Dermis blood vessel endothelial cell (primary cell): Measurements from ENCODE around the gene KRTAP4-7. TPM values are rescaled to one million over a fixed set of nuclear protein-coding genes. Genes with fewer than 3 reads are reported as not detected.
A peak's percentile ranks its signal among the peaks of the same experiment; 100 is the strongest.
"Not testable (repeated sequence)": the region's sequence is repeated elsewhere in the genome, so short reads cannot be mapped to it uniquely, and the experiment has no call there.

ENCODE experiments used
- DNase-seq: peaks from one replicate; pipeline ENCODE4 v3.0.0; 2010
- total RNA-seq: library from RNA; depleted of rRNA; stranded (reverse); fragments of >200 nt; gene quantifications from 2 replicates; pipeline ENCODE4 v1.2.3, GENCODE V29; 2014

KRTAP4-7 gene
- total RNA-seq, 1 donor from 2014 or later: not detected

- no peak for DNase-seq
Measured at GRCh38 chr17:41111151-41111885, 27.4 kb downstream of the KRTAP4-7 start.

- no peak for DNase-seq
Measured at GRCh38 chr17:41116297-41116696, 32.3 kb downstream of the KRTAP4-7 start.

- not testable (repeated sequence) for DNase-seq
Measured at GRCh38 chr17:41117846-41118386, 34.0 kb downstream of the KRTAP4-7 start, which contains the start of gene KRTAP4-11. Gene KRTAP4-11 (minus strand): TSS chr17:41118373. CDS start chr17:41118315, 58 bp downstream.

- DNase-seq: no peak
Measured at GRCh38 chr17:41118721-41119120, 34.8 kb downstream of the KRTAP4-7 start.

GRCh38 chr17:41119696-41120690 lies 36.0 kb downstream of the KRTAP4-7 start:
- DNase-seq: peak; percentile 63

- DNase-seq: no peak
Measured at GRCh38 chr17:41121742-41122141, 37.8 kb downstream of the KRTAP4-7 start.

- DNase-seq: not testable (repeated sequence)
Measured at GRCh38 chr17:41123292-41123990, 39.5 kb downstream of the KRTAP4-7 start.

GRCh38 chr17:41123991-41124371 lies 40.0 kb downstream of the KRTAP4-7 start, which contains the start of gene KRTAP4-12:
Gene KRTAP4-12 (minus strand): TSS chr17:41124182. CDS start chr17:41124122, 60 bp downstream.
- DNase-seq: not testable (repeated sequence)

GRCh38 chr17:41125064-41125463 lies 41.1 kb downstream of the KRTAP4-7 start:
- no peak for DNase-seq

- DNase-seq: no peak
Measured at GRCh38 chr17:41126412-41126811, 42.5 kb downstream of the KRTAP4-7 start.

GRCh38 chr17:41127371-41127770 lies 43.4 kb downstream of the KRTAP4-7 start:
- DNase-seq: no peak

GRCh38 chr17:41131979-41132378 lies 48.0 kb downstream of the KRTAP4-7 start:
- no peak for DNase-seq

GRCh38 chr17:41133880-41134735 lies 50.2 kb downstream of the KRTAP4-7 start:
- no peak for DNase-seq

Other genes with a start within 250 kb of the KRTAP4-7 start
- not detected in 2 replicates for gene KRT12, start 216.9 kb upstream of the KRTAP4-7 start, total RNA-seq
- gene KRT20, start 198.9 kb upstream of the KRTAP4-7 start, total RNA-seq: not detected in 2 replicates
- 0.47 and 1.9 TPM in 2 replicates for gene KRT23, start 146.5 kb upstream of the KRTAP4-7 start, total RNA-seq
- not detected in 2 replicates for gene KRT39, start 117.2 kb upstream of the KRTAP4-7 start, total RNA-seq
- not detected in 2 replicates for gene KRT40, start 99.8 kb upstream of the KRTAP4-7 start, total RNA-seq
- not detected in 2 replicates for gene KRTAP3-3, start 90.0 kb upstream of the KRTAP4-7 start, total RNA-seq
- gene KRTAP3-2, start 84.2 kb upstream of the KRTAP4-7 start, total RNA-seq: not detected in 2 replicates
- gene KRTAP3-1, start 75.0 kb upstream of the KRTAP4-7 start, total RNA-seq: not detected in 2 replicates
- gene KRTAP1-5, start 56.9 kb upstream of the KRTAP4-7 start, total RNA-seq: not detected in 2 replicates
- not detected in 2 replicates for gene KRTAP1-4, start 54.0 kb upstream of the KRTAP4-7 start, total RNA-seq
- not detected in 2 replicates for gene KRTAP1-3, start 49.3 kb upstream of the KRTAP4-7 start, total RNA-seq
- not detected in 2 replicates for gene KRTAP1-1, start 42.7 kb upstream of the KRTAP4-7 start, total RNA-seq
- gene KRTAP2-1, start 36.8 kb upstream of the KRTAP4-7 start, total RNA-seq: not detected in 2 replicates
- not detected in 2 replicates for gene KRTAP2-2, start 28.9 kb upstream of the KRTAP4-7 start, total RNA-seq
- gene KRTAP2-3, start 24.0 kb upstream of the KRTAP4-7 start, total RNA-seq: not detected in 2 replicates
- gene KRTAP2-4, start 18.3 kb upstream of the KRTAP4-7 start, total RNA-seq: not detected in 2 replicates
- gene KRTAP4-8, start 14.0 kb downstream of the KRTAP4-7 start, total RNA-seq: not detected in 2 replicates
- gene KRTAP4-16, start 18.1 kb downstream of the KRTAP4-7 start, total RNA-seq: not detected in 2 replicates
- not detected in 2 replicates for gene KRTAP4-9, start 21.2 kb downstream of the KRTAP4-7 start, total RNA-seq
- not detected in 2 replicates for gene KRTAP4-11, start 34.2 kb downstream of the KRTAP4-7 start, total RNA-seq
- not detected in 2 replicates for gene KRTAP4-12, start 40.0 kb downstream of the KRTAP4-7 start, total RNA-seq
- gene KRTAP4-6, start 56.4 kb downstream of the KRTAP4-7 start, total RNA-seq: 0.19 TPM in 1 of 2 replicates, not detected in the other
- gene KRTAP4-5, start 65.7 kb downstream of the KRTAP4-7 start, total RNA-seq: not detected in 2 replicates
- gene KRTAP4-4, start 76.6 kb downstream of the KRTAP4-7 start, total RNA-seq: not detected in 2 replicates
- gene KRTAP4-3, start 84.1 kb downstream of the KRTAP4-7 start, total RNA-seq: not detected in 2 replicates
- not detected in 2 replicates for gene KRTAP4-2, start 94.1 kb downstream of the KRTAP4-7 start, total RNA-seq
- not detected in 2 replicates for gene KRTAP4-1, start 100.8 kb downstream of the KRTAP4-7 start, total RNA-seq
- gene KRTAP9-1, start 105.7 kb downstream of the KRTAP4-7 start, total RNA-seq: not detected in 2 replicates
- gene KRTAP9-2, start 142.5 kb downstream of the KRTAP4-7 start, total RNA-seq: not detected in 2 replicates
- not detected in 2 replicates for gene KRTAP9-3, start 148.3 kb downstream of the KRTAP4-7 start, total RNA-seq
- not detected in 2 replicates for gene KRTAP9-8, start 153.8 kb downstream of the KRTAP4-7 start, total RNA-seq
- not detected in 2 replicates for gene KRTAP9-4, start 165.5 kb downstream of the KRTAP4-7 start, total RNA-seq
- not detected in 2 replicates for gene KRTAP9-9, start 171.2 kb downstream of the KRTAP4-7 start, total RNA-seq
- gene KRTAP9-6, start 181.2 kb downstream of the KRTAP4-7 start, total RNA-seq: not detected in 2 replicates
- not detected in 2 replicates for gene KRTAP9-7, start 191.5 kb downstream of the KRTAP4-7 start, total RNA-seq
- not detected in 2 replicates for gene KRTAP29-1, start 218.7 kb downstream of the KRTAP4-7 start, total RNA-seq
- gene KRTAP16-1, start 225.2 kb downstream of the KRTAP4-7 start, total RNA-seq: 0.05 TPM in 1 of 2 replicates, not detected in the other
- gene KRTAP17-1, start 231.6 kb downstream of the KRTAP4-7 start, total RNA-seq: not detected in 2 replicates